Measurements from ENCODE around the gene SLC39A11.

DNA sequence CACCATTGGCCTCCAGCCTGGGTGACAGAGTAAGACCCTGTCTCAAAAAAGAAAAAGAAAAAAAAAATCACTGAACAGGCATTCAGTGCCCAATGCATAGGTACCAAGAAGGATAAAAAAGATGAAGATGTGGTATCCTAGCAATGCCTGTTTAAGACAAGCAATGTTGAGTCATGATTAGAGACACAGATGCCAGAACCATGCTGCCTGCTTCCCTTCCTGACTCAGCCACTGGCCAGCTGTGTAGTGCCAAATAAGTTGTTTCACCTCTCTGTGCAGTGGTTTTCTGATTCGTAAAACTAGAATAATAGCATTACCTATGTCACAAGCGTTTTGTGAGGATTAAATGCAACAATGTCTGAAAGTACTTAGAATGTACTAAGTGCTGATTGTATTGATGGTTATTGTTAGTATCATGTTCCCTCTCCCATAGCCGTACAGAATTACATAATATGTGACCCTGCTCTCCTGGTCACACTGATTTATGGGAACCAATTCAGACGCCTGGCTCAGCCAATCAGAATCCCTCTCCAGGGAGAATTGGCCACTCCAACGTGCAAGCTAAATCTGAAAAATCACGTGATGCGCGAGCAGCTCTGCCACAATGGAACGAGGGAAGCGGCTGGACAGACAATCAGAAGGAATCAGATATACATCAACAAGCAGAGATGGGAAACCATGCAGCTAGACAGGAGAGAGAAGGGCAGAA lies 241.9 kb downstream of the SLC39A11 start:
- TF ChIP-seq CTCF (IDR thresholded peaks at IDR 0.05; ENCODE audit: insufficient read depth, low read length) (no peak), POLR2AphosphoS5 (IDR thresholded peaks at IDR 0.05; ENCODE audit: low read depth) (no peak)

Measured in HL-60 (cell line).